Astrocyte of the cerebellum (primary cell): ENCODE results near the gene COPS2.

Experiments used
- DNase-seq: peaks from one replicate; pipeline ENCODE4 v3.0.0-alpha.2; 2011; ENCODE audit warnings: low read depth
- H3K4me3 ChIP-seq: 2 replicates; pipeline ENCODE4 v1.5.1; 2011; ENCODE audit warnings: mild to moderate bottlenecking, low read depth, low read length, moderate library complexity
- CTCF ChIP-seq: IDR thresholded peaks from 2 replicates; pipeline ENCODE4 v1.5.1; 2012; ENCODE audit warnings: low read length, low read depth, moderate library complexity, mild to moderate bottlenecking; ENCODE audit errors: missing control alignments
- in situ Hi-C: cut with HindIII; loops from 2 replicates; pipeline ENCODE4 v1.10.0; 2017; ENCODE audit warnings: low sequenced_read_pairs

COPS2 gene

GRCh38 chr15:49148727-49149126, 6.7 kb downstream of the COPS2 start:
- in situ Hi-C loops, result loop anchor here (10.0 kb wide), 1 partner anchor 274 kb away; the partner anchor contains the start of gene EID1
- no peak overlapping the region for H3K4me3 ChIP-seq
- TF ChIP-seq CTCF, result no peak
- no peak for DNase-seq

DNA sequence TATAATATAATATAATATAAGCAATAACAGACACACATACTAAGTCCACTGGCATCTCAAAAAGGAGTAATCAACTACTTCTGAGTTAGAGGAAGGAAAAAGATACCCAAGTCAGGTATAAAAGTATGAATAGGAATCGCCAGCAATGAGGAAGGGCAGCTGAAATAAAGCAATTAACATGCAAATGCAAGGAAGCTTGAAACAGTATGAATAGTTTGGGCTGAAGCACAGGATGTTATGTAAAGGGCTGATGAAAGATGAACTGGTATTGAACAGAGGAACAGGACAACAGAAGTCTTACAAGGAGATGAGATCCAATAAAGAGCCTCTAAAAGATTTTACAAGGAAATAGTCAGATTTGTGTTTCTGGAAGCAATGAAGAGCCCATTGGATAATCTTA, 7.1 kb downstream of the COPS2 start:
- no peak for TF ChIP-seq CTCF

DNA sequence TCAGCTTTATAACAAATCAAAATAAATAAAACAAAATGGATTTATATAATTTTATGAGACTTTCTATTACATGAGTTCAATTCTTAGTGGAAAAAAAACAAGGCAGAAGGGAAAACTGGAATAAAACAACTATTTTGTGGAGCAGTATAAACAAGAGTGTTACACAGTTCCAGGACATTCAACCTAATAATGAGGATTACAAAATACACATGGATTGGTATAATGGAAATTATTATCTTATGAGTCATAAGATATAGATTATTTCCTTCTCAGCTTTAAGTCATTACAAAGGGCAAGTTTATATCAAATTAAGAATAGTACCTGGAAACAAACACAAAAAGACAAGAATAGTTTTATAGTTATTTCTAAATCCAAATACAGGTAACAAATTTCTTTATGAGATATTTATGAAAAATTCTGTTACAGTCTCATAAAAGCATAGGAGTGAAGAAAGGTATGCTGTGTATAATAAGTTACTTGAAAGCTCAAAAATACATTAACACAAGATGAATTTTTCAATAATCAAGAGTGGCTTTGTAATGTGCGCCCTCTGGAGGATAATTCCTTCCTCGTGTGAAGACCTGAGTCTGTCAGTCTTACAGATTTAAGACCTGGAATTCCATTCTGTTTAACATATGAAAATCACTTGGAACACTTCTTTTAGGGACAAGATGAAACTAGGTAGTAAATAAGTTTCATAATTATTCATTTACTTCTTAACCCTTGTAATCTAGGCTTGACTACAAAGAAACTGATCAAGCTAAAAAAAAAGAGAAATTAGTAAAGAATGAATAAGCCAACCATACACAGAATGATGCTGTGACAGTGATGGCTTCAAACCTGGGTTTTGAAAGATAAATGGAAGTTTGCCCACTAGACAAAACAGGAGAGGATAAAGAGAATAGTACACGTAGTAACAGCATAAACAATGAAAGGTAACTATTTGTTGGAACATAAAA, 9.5 kb downstream of the COPS2 start:
- TF ChIP-seq CTCF, result peak; percentile 72
- H3K4me3 ChIP-seq, result no peak overlapping the region
- DNase-seq, result peak; percentile 63
- in situ Hi-C loops, result loop anchor here (10.0 kb wide), 1 partner anchor 271 kb away; the partner anchor contains the start of gene EID1

More for the DNA sequence above, 7.1 kb downstream of the COPS2 start:
- H3K4me3 ChIP-seq, result no peak overlapping the region
- DNase-seq, result no peak
- in situ Hi-C loops, result loop anchor here (10.0 kb wide), 1 partner anchor 273 kb away; the partner anchor contains the start of gene EID1

GRCh38 chr15:49137861-49138260, 17.5 kb downstream of the COPS2 start:
- TF ChIP-seq CTCF, result no peak
- no peak for DNase-seq
- in situ Hi-C loops, result no loop called here
- no peak overlapping the region for H3K4me3 ChIP-seq

DNA sequence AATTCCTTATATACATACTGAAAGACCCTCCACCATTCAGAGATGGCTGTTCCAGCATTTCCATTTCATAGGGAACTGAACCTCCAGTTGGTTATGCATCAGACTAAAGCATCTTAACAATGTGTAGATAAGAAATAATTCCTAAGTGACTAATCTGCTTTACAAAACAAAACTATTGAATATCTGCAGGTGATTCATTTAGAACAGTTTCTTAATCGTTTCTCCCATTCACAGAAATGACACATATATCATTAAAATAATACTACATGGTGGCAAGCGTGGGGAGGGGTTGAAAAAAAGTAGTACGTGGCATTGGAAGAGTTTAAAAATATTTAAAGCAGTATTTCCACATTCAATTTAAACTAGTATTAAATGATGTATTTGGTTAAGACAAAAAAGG, 19.5 kb downstream of the COPS2 start:
- H3K4me3 ChIP-seq, result no peak overlapping the region
- in situ Hi-C loops, result no loop called here
- TF ChIP-seq CTCF, result no peak
- peak; percentile 38 for DNase-seq

DNA sequence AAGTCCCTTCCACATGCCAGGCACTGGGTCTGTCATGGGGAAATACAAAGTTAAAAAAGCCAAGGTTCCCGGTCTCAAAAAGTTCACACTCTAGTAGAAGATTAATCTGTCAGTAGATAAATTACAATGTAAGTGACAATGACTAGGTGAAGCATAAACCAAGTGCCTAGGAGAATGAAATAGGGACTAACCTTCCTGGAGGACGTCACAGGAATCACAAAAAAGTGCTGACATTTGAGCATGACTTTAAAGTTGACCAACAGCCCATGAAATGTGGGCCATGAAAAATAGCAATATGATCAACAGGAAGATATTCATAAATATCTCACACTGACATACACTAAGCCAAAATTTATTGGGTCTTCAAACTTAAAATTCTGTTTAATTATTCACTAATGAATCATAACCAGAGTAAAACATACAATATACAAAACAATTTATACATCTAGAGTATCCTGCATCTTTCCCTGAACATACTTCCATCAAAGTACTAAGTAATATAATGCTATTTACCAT, 20.0 kb downstream of the COPS2 start:
- TF ChIP-seq CTCF, result no peak
- in situ Hi-C loops, result no loop called here
- H3K4me3 ChIP-seq, result no peak overlapping the region
- DNase-seq, result no peak
